ENCODE measurements around the gene ZGPAT. TPM values are rescaled to one million over a fixed set of nuclear protein-coding genes. Genes with fewer than 3 reads are reported as not detected.

The ZGPAT gene
- total and polyA plus RNA-seq, 10 of the 15 experiments (the other 5 are each of a cell fraction or from before 2014, with no cell fraction given): 0.58 to 52.9 (median 18.0) TPM

- RAD21 ChIA-PET (ENCODE audit: unreplicated experiment): no interaction called here
- H3K36me3 ChIP-seq (ENCODE audit: control insufficient read depth in 2 of 2, insufficient read depth in 2 of 2, low read length in 1 of 2): no peaks in the 10 kb centered on the region
- SMC1A ChIA-PET (ENCODE audit: uncharacterized antibody, unreplicated experiment): no interaction called here
- H3K27me3 ChIP-seq (replicated peaks in 1 of 2; ENCODE audit: control insufficient read depth in 2 of 2, insufficient read depth in 2 of 2, low read length in 1 of 2): no peaks in the 10 kb centered on the region
- H3K79me2 ChIP-seq (ENCODE audit: control insufficient read depth, insufficient read depth, low read length): no peaks in the 10 kb centered on the region
- in situ Hi-C loops (cut with MboI) (no loop called here), intact Hi-C loops (cut with micrococcal nuclease; ENCODE audit: unreplicated experiment) (no loop called here)
- no TSS peak for BruUV-seq (replicated peaks)
- 60% methylated on average over 9 of the region's 9 CpGs for WGBS (ENCODE audit: insufficient coverage, insufficient replicate concordance, low lambda C conversion rate, missing lambda C conversion rate)
- no peak overlapping the region for H3K4me2 ChIP-seq (ENCODE audit: control insufficient read depth, insufficient read depth)
- CTCF ChIA-PET: no interaction called here
- peaks cover 8% of the 10 kb centered on the region for H3K4me1 ChIP-seq (ENCODE audit: control insufficient read depth, insufficient read depth, low read length)
- no peak for ATAC-seq
- FAIRE-seq: no peak
- no peak overlapping the region for H2AFZ ChIP-seq (ENCODE audit: control insufficient read depth, low read depth, low read length)
- DNase-seq (ENCODE audit: low read depth, low spot score): no peak
- H3K4me3 ChIP-seq: no peak overlapping the region
- H4K20me1 ChIP-seq (ENCODE audit: control insufficient read depth, insufficient read depth): no peaks in the 10 kb centered on the region
- POLR2A ChIA-PET: interaction anchor here (0.5 kb wide), 1 partner anchor 21 kb away, joined by 3 read pairs; no protein-coding TSS in a partner anchor
- H3K9me3 ChIP-seq (replicated peaks; ENCODE audit: control insufficient read depth, insufficient read depth, low read length): peaks cover 7% of the 10 kb centered on the region; the same call in 1 of the 3 replicates
- no peak overlapping the region for H3K27ac ChIP-seq (ENCODE audit: control insufficient read depth, insufficient read depth)
- no peak overlapping the region for H3K9ac ChIP-seq (ENCODE audit: control insufficient read depth, insufficient read depth, low read length)
- TF ChIP-seq IKZF2 (IDR thresholded peaks at IDR 0.05) (no peak), PKNOX1 (IDR thresholded peaks at IDR 0.05) (no peak), KDM1A (IDR thresholded peaks at IDR 0.05; ENCODE audit: borderline replicate concordance) (no peak), ZBTB40 (IDR thresholded peaks at IDR 0.05; ENCODE audit: borderline replicate concordance) (no peak), USF2 (IDR thresholded peaks at IDR 0.05; ENCODE audit: borderline replicate concordance, low read depth, low read length) (no peak), ZNF622 (IDR thresholded peaks at IDR 0.05) (no peak), CREB1 (IDR thresholded peaks at IDR 0.05; ENCODE audit: low read depth) (no peak), ZNF274 (IDR thresholded peaks at IDR 0.05; ENCODE audit: insufficient read depth, insufficient read length) (no peak), ZBTB4 (CRISPR knock-in tag; IDR thresholded peaks at IDR 0.05) (no peak), BCL11A (IDR thresholded peaks at IDR 0.05; ENCODE audit: low read depth, low read length) (no peak), RUNX3 (IDR thresholded peaks at IDR 0.05; ENCODE audit: low read length) (no peak), NFYA (IDR thresholded peaks at IDR 0.05; ENCODE audit: borderline replicate concordance, low read depth, low read length) (no peak), ETV6 (conservative IDR thresholded peaks at IDR 0.05 in 1 of 2, IDR thresholded peaks at IDR 0.05 in 1 of 2; ENCODE audit: borderline replicate concordance in 1 of 2, low read depth in 1 of 2) (no peak), PML (IDR thresholded peaks at IDR 0.05; ENCODE audit: low read length) (no peak), BMI1 (IDR thresholded peaks at IDR 0.05; ENCODE audit: borderline replicate concordance) (no peak), FOXM1 (IDR thresholded peaks at IDR 0.05; ENCODE audit: low read depth, low read length) (no peak), CREM (IDR thresholded peaks at IDR 0.05; ENCODE audit: low read depth) (no peak)
Observed at GRCh38 chr20:63778857-63779256, 71.0 kb downstream of the ZGPAT start.

Data from GM12878 (cell line).